GM12878 (cell line): Measurements from ENCODE around the gene SULT2B1. TPM values are rescaled to one million over a fixed set of nuclear protein-coding genes. Genes with fewer than 3 reads are reported as not detected.
A peak's percentile ranks its signal among the peaks of the same experiment; 100 is the strongest.

Experiments used
- CEBPB ChIP-seq, 2 experiments: fragments of 150-350 bp in 1 of 2; IDR thresholded peaks; 2 replicates each; pipeline ENCODE4 v1.6.1; 2012 to 2014; ENCODE audit warnings: low read depth in 2 of 2, low read length in 2 of 2, borderline replicate concordance in 1 of 2, inconsistent platforms in 1 of 2
- FOS ChIP-seq: IDR thresholded peaks from 3 replicates; pipeline ENCODE4 v1.6.1; 2011; ENCODE audit warnings: borderline replicate concordance; ENCODE audit not compliant: insufficient read length; ENCODE audit errors: extremely low read depth
- IKZF2 ChIP-seq, 2 experiments: fragments of 450-650 bp; IDR thresholded peaks; 2 replicates each; pipeline ENCODE4 v1.6.1; 2017; ENCODE audit warnings: mild to moderate bottlenecking in 2 of 2, moderate library complexity in 2 of 2
- IRF3 ChIP-seq: fragments of 450-650 bp; IDR thresholded peaks from 2 replicates; pipeline ENCODE4 v1.6.1; 2014; ENCODE audit warnings: mild to moderate bottlenecking
- MYC ChIP-seq: IDR thresholded peaks from 2 replicates; pipeline ENCODE4 v1.6.1; 2011; ENCODE audit warnings: mild to moderate bottlenecking, low read length, moderate library complexity, inconsistent platforms; ENCODE audit not compliant: insufficient read depth, insufficient replicate concordance, insufficient read length, severe bottlenecking
- PAX5 ChIP-seq: IDR thresholded peaks from 2 replicates; pipeline ENCODE4 v1.6.1; 2011; ENCODE audit warnings: low read depth, low read length, borderline replicate concordance
- POU2F2 ChIP-seq: IDR thresholded peaks from 3 replicates; pipeline ENCODE4 v1.6.1; 2011; ENCODE audit warnings: low read depth, mild to moderate bottlenecking, low read length, borderline replicate concordance
- RAD51 ChIP-seq: fragments of 450-650 bp; IDR thresholded peaks from 2 replicates; pipeline ENCODE4 v1.6.1; 2016; ENCODE audit warnings: moderate library complexity, mild to moderate bottlenecking, inconsistent platforms
- SP1 ChIP-seq: IDR thresholded peaks from one replicate; pipeline ENCODE4 v1.6.1; 2011; ENCODE audit warnings: low read depth, low read length
- USF2 ChIP-seq: IDR thresholded peaks from 2 replicates; pipeline ENCODE4 v1.6.1; 2011; ENCODE audit warnings: low read depth, low read length, improper control_type of control experiment, borderline replicate concordance
- ZBTB40 ChIP-seq: fragments of 450-650 bp; IDR thresholded peaks from 2 replicates; pipeline ENCODE4 v1.6.1; 2016; ENCODE audit warnings: mild to moderate bottlenecking, moderate library complexity, borderline replicate concordance
- polyA plus RNA-seq, 11 experiments: library from polyadenylated mRNA; depleted of rRNA in 4 of 11; unstranded in 6 of 11; stranded (reverse) in 5 of 11; fragments of >200 nt; fragmentation: Nextera tagmentation in 4 of 11; fragmentation: Illumina TruSeq in 1 of 11; extraction: Ambion mirVana in 4 of 11; extraction: Trizol in 1 of 11; gene quantifications; 1 replicate in 1 of 11; 2 replicates in 10 of 11; pipeline versions ENCODE4 v1.2.1 to v1.2.3, GENCODE V29; 2011 to 2016; ENCODE audit warnings: inconsistent platforms in 2 of 11, missing spikeins in 2 of 11, low read depth in 1 of 11
- total RNA-seq, 4 experiments: library from RNA; depleted of rRNA in 3 of 4; stranded (reverse); fragments of >200 nt in 3 of 4; fragmentation: Illumina TruSeq in 1 of 4; extraction: Trizol in 1 of 4; gene quantifications; 2 replicates each; pipeline versions ENCODE4 v1.2.1 to v1.2.3, GENCODE V29; 2013 to 2021
- TF ChIP-seq, protein P1 (sequence below): IDR thresholded peaks from 2 replicates; pipeline ENCODE4 v1.6.1; 2011; ENCODE audit warnings: borderline replicate concordance, low read depth, mild to moderate bottlenecking, moderate library complexity, mixed read lengths, low read length; ENCODE audit not compliant: insufficient read depth; ENCODE audit errors: extremely low read length
- TF ChIP-seq, protein P2 (sequence below): IDR thresholded peaks from 2 replicates; pipeline ENCODE4 v1.6.1; 2012; ENCODE audit warnings: mild to moderate bottlenecking, low read depth, low read length
- TF ChIP-seq, protein P3 (sequence below): fragments of 450-650 bp; formaldehyde crosslinking; IDR thresholded peaks from 2 replicates; pipeline ENCODE4 v1.4.0; 2020; ENCODE audit warnings: mild to moderate bottlenecking, moderate library complexity

The SULT2B1 gene
- total and polyA plus RNA-seq, 10 of the 15 experiments (the other 5 are each of a cell fraction or from before 2014, with no cell fraction given), result 0.11 to 0.14 TPM; not detected in 8

- TF ChIP-seq USF2 (peak; percentile 64), POU2F2 (peak; percentile 15; the same call in 1 of the 3 replicates), IKZF2 (IDR thresholded peaks at IDR 0.05) (no peak; a peak in 1 of 4 replicates), SP1 (peak; percentile 94), IRF3 (peak; percentile 88), CEBPB (IDR thresholded peaks at IDR 0.05; ENCODE audit: borderline replicate concordance in 1 of 2, low read depth in 2 of 2, low read length in 2 of 2) (no peak), RAD51 (peak; percentile 93), PAX5 (peak; percentile 97), ZBTB40 (no peak; the same call in 1 of the 2 replicates), FOS (peak; percentile 74), MYC (peak; percentile 34)
- TF ChIP-seq, protein P1, sequence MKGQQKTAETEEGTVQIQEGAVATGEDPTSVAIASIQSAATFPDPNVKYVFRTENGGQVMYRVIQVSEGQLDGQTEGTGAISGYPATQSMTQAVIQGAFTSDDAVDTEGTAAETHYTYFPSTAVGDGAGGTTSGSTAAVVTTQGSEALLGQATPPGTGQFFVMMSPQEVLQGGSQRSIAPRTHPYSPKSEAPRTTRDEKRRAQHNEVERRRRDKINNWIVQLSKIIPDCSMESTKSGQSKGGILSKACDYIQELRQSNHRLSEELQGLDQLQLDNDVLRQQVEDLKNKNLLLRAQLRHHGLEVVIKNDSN, result peak; percentile 82
- TF ChIP-seq, protein P2, sequence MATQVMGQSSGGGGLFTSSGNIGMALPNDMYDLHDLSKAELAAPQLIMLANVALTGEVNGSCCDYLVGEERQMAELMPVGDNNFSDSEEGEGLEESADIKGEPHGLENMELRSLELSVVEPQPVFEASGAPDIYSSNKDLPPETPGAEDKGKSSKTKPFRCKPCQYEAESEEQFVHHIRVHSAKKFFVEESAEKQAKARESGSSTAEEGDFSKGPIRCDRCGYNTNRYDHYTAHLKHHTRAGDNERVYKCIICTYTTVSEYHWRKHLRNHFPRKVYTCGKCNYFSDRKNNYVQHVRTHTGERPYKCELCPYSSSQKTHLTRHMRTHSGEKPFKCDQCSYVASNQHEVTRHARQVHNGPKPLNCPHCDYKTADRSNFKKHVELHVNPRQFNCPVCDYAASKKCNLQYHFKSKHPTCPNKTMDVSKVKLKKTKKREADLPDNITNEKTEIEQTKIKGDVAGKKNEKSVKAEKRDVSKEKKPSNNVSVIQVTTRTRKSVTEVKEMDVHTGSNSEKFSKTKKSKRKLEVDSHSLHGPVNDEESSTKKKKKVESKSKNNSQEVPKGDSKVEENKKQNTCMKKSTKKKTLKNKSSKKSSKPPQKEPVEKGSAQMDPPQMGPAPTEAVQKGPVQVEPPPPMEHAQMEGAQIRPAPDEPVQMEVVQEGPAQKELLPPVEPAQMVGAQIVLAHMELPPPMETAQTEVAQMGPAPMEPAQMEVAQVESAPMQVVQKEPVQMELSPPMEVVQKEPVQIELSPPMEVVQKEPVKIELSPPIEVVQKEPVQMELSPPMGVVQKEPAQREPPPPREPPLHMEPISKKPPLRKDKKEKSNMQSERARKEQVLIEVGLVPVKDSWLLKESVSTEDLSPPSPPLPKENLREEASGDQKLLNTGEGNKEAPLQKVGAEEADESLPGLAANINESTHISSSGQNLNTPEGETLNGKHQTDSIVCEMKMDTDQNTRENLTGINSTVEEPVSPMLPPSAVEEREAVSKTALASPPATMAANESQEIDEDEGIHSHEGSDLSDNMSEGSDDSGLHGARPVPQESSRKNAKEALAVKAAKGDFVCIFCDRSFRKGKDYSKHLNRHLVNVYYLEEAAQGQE, result no peak
- TF ChIP-seq, protein P3, sequence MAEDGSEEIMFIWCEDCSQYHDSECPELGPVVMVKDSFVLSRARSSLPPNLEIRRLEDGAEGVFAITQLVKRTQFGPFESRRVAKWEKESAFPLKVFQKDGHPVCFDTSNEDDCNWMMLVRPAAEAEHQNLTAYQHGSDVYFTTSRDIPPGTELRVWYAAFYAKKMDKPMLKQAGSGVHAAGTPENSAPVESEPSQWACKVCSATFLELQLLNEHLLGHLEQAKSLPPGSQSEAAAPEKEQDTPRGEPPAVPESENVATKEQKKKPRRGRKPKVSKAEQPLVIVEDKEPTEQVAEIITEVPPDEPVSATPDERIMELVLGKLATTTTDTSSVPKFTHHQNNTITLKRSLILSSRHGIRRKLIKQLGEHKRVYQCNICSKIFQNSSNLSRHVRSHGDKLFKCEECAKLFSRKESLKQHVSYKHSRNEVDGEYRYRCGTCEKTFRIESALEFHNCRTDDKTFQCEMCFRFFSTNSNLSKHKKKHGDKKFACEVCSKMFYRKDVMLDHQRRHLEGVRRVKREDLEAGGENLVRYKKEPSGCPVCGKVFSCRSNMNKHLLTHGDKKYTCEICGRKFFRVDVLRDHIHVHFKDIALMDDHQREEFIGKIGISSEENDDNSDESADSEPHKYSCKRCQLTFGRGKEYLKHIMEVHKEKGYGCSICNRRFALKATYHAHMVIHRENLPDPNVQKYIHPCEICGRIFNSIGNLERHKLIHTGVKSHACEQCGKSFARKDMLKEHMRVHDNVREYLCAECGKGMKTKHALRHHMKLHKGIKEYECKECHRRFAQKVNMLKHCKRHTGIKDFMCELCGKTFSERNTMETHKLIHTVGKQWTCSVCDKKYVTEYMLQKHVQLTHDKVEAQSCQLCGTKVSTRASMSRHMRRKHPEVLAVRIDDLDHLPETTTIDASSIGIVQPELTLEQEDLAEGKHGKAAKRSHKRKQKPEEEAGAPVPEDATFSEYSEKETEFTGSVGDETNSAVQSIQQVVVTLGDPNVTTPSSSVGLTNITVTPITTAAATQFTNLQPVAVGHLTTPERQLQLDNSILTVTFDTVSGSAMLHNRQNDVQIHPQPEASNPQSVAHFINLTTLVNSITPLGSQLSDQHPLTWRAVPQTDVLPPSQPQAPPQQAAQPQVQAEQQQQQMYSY, result no peak
Observed at GRCh38 chr19:48637449-48637947, 85.5 kb downstream of the SULT2B1 start (continued).
